ENCODE results near the gene BMP6.

Gene BMP6

DNA sequence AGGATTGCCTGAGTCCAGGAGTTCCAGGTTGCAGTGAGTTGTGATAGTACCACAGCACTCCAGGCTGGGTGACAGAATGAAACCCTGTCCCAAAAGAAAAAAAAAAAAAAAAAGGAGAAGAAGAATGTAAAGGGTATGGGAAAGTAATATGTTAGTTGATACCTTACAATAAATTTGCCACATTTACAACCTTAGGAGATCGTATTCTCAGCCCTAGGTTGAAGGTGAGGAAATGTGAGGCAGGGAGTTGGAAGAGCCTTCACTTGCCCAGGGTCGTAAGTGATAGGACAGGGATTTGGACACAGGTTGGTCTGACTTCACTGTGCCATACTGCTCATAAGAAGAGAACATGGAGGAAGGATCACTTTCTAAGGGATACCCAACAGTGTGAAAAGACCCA is 68.6 kb downstream of the BMP6 start:
- H3K36me3 ChIP-seq (ENCODE audit: insufficient read depth, low read length): no peaks in the 10 kb centered on the region
- no peaks in the 10 kb centered on the region for H3K9me3 ChIP-seq (ENCODE audit: low read length)
- no peaks in the 10 kb centered on the region for H3K4me1 ChIP-seq (ENCODE audit: insufficient read depth, low read length)
- H3K4me3 ChIP-seq (ENCODE audit: low read length): no peak overlapping the region
- no peak overlapping the region for H2AFZ ChIP-seq (ENCODE audit: low read depth, low read length)
- H3K27me3 ChIP-seq (ENCODE audit: insufficient read depth, low read length): peaks cover 15% of the 10 kb centered on the region

DNA sequence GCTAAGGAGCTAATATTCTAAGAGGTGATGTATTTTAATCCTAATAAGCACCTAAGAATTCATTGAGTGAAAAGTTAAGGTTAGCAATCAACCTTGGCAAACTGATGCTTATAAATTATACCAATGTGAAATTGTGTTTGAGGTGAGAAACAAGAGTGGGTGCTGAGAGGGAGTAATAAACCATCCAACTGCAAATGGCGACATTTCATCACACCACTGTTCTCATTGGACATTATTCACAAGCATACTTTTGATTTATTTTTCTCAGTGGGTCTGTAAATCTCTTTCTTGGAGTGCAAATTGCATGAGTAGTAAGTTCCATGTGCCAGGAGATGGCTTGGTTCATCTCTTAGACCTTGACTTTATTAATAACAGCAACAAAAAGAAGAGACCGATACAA is 71.5 kb downstream of the BMP6 start:
- Histone ChIP-seq H2AFZ (ENCODE audit: low read depth, low read length) (no peak overlapping the region), H3K27me3 (ENCODE audit: insufficient read depth, low read length) (peaks cover 10% of the 10 kb centered on the region), H3K9me3 (ENCODE audit: low read length) (no peaks in the 10 kb centered on the region), H3K36me3 (ENCODE audit: insufficient read depth, low read length) (no peaks in the 10 kb centered on the region), H3K4me3 (ENCODE audit: low read length) (no peak overlapping the region), H3K4me1 (ENCODE audit: insufficient read depth, low read length) (no peaks in the 10 kb centered on the region)

DNA sequence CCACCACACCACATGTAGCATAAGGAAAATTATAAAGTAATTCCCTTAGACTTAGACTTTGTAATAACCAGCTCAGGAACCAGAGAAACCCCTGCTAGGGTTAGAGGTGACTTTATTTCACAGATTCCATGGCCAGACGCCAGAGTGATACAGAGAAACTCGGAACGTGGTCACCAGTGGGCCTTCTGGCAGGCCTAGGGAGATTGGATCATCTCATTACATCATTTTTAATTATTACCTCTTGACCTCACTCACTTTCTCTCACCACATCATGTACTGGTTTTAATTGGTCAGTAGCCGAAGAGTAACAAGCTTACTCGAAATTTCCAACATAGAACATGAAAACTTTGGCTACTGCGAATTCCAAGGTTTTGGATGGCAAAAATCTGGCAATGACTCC is 72.9 kb downstream of the BMP6 start:
- Histone ChIP-seq H3K4me3 (ENCODE audit: low read length) (no peak overlapping the region), H3K9me3 (ENCODE audit: low read length) (no peaks in the 10 kb centered on the region), H3K27me3 (ENCODE audit: insufficient read depth, low read length) (peaks cover 11% of the 10 kb centered on the region), H3K4me1 (ENCODE audit: insufficient read depth, low read length) (no peaks in the 10 kb centered on the region), H3K36me3 (ENCODE audit: insufficient read depth, low read length) (no peaks in the 10 kb centered on the region), H2AFZ (ENCODE audit: low read depth, low read length) (no peak overlapping the region)

DNA sequence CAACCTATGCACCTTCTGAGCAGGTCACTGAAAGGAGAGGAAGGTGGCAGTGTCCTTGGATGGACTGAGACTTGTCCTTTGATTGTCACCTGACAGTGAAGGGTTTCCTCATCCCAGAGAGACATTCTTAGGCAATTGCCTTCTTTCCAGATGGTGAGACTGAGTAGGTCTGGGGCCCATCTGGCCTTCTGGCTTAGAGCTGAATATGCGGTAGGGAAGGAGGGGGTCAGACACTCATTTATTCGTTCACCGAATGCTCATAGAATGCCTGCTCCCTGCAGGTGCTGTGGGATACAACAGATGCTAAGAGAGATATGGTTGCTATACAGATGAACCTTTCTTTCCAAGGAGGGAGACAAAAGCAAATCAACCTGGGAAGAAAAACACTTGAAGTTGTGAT is 76.8 kb downstream of the BMP6 start:
- no peaks in the 10 kb centered on the region for H3K9me3 ChIP-seq (ENCODE audit: low read length)
- no peaks in the 10 kb centered on the region for H3K36me3 ChIP-seq (ENCODE audit: insufficient read depth, low read length)
- H3K4me1 ChIP-seq (ENCODE audit: insufficient read depth, low read length): peaks cover 7% of the 10 kb centered on the region
- peaks cover 4% of the 10 kb centered on the region for H3K27me3 ChIP-seq (ENCODE audit: insufficient read depth, low read length)
- H2AFZ ChIP-seq (ENCODE audit: low read depth, low read length): no peak overlapping the region
- no peak overlapping the region for H3K4me3 ChIP-seq (ENCODE audit: low read length)

DNA sequence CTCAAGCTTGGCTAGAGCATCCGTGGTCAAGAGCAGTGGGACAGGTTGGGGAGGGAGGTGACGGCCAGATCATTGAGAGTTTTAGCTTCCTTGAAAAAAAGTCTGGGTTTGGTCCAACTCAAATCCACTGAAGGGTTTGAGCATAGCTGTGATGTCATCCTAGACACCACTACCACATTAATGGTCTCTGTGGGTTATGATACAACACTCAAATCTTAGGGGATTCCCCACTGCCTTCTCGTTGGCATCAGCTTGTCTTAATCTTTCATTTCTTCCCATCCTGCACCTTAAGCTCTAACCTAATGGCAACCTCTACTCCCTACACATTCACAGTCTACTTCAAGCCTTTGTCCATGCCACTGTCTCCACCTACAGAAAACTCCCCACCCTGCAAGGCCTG is 77.3 kb downstream of the BMP6 start:
- Histone ChIP-seq H3K4me1 (ENCODE audit: insufficient read depth, low read length) (peaks cover 7% of the 10 kb centered on the region), H3K4me3 (ENCODE audit: low read length) (no peak overlapping the region), H3K36me3 (ENCODE audit: insufficient read depth, low read length) (no peaks in the 10 kb centered on the region), H3K9me3 (ENCODE audit: low read length) (no peaks in the 10 kb centered on the region), H2AFZ (ENCODE audit: low read depth, low read length) (no peak overlapping the region), H3K27me3 (ENCODE audit: insufficient read depth, low read length) (peaks cover 4% of the 10 kb centered on the region)

DNA sequence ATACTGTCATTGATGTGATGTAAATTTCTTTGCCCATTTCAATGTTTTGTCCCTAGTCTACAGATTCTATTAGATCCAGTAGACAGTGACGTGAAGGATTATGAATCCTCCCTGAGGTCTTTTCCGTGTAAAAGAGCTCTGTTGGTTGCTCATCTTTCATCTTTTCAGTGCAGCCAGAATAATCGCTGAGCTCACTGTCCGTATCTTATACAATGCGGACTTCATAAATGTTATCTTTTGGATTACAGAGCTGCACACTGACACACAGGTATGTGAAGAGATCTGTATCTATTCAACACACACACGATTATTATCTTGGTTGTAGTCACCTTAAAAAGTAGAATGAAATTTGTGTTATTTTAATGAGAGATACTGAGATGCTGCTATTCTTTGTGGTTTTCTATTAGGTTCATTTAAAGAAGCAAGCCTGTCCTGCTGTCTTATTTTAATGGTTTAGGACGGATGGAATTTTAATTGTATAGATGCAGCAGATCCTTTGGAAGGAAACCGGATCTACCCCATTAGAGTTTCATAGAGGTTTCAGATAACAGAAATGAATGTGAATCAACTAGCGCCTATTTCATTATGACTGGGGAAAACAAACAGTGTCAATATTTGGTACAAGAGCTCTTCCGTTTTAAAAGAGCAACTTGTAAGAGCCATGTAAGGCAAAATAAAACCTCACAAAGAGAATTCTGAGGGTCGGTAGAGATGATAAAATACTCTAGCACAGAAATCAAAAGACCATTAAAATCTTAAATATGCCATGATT is 79.4 kb downstream of the BMP6 start:
- peaks cover 7% of the 10 kb centered on the region for H3K4me1 ChIP-seq (ENCODE audit: insufficient read depth, low read length)
- H2AFZ ChIP-seq (ENCODE audit: low read depth, low read length): no peak overlapping the region
- no peak overlapping the region for H3K4me3 ChIP-seq (ENCODE audit: low read length)
- H3K9me3 ChIP-seq (ENCODE audit: low read length): no peaks in the 10 kb centered on the region
- H3K27me3 ChIP-seq (ENCODE audit: insufficient read depth, low read length): peaks cover 9% of the 10 kb centered on the region
- no peaks in the 10 kb centered on the region for H3K36me3 ChIP-seq (ENCODE audit: insufficient read depth, low read length)

DNA sequence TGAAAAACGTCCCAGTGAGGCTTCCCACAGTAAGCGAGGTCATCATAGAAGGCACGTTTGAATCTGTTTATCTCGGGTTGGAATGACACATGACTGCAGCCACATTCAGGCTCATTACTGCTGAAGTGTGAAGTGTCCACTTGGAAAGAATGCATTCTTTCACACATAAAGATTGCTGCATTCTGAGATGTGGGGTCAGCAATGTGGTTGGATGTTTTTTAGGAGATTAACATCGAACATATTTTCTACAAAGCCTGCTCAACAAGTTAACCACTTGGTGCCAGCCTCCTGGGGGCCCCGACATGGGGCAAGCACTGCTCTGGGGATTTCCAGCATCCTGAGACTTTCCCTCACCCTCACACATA is 79.9 kb downstream of the BMP6 start:
- Histone ChIP-seq H3K27me3 (ENCODE audit: insufficient read depth, low read length) (peaks cover 10% of the 10 kb centered on the region), H3K9me3 (ENCODE audit: low read length) (no peaks in the 10 kb centered on the region), H2AFZ (ENCODE audit: low read depth, low read length) (no peak overlapping the region), H3K36me3 (ENCODE audit: insufficient read depth, low read length) (no peaks in the 10 kb centered on the region), H3K4me3 (ENCODE audit: low read length) (no peak overlapping the region), H3K4me1 (ENCODE audit: insufficient read depth, low read length) (peaks cover 7% of the 10 kb centered on the region)

DNA sequence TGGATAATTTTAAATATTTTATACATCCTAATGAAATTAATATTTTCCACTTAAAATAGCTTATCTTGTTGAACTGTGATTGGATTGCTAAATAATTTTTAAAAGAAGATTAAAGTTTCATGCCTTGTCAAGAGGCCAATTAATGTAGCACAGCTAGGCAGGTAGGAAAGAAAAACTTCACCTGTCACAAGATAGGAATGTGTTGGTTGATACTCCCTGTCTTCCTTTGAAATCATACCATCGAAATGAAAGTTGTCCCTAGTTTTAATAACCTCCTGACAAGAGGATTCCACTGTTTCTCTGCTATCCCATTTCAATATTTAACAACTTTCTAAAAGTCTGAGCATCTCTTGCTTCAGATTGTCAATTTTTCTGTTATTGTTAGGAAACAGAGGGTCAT is 80.8 kb downstream of the BMP6 start:
- no peaks in the 10 kb centered on the region for H3K9me3 ChIP-seq (ENCODE audit: low read length)
- peaks cover 7% of the 10 kb centered on the region for H3K4me1 ChIP-seq (ENCODE audit: insufficient read depth, low read length)
- no peak overlapping the region for H2AFZ ChIP-seq (ENCODE audit: low read depth, low read length)
- H3K27me3 ChIP-seq (ENCODE audit: insufficient read depth, low read length): peaks cover 10% of the 10 kb centered on the region
- no peak overlapping the region for H3K4me3 ChIP-seq (ENCODE audit: low read length)
- H3K36me3 ChIP-seq (ENCODE audit: insufficient read depth, low read length): no peaks in the 10 kb centered on the region

DNA sequence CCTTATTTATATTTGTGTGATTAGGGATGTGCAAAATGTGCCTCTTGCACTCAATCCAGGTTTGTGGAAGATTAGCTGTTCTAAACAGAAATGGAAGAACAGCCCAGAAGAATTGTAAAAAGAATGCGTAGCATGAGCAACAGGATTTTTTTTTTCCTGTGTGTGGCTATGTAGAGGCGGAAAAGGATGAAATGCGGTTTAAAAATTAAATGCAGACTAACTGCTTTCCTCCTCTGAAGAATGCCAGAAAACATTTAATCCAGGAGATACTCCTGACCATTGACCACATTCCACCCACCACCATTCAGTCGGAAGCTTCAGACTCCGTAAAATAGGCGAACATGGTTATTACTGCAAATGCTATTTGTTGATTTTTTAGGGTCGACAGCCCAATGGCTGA is 83.4 kb downstream of the BMP6 start:
- Histone ChIP-seq H3K27me3 (ENCODE audit: insufficient read depth, low read length) (peaks cover 6% of the 10 kb centered on the region), H2AFZ (ENCODE audit: low read depth, low read length) (no peak overlapping the region), H3K36me3 (ENCODE audit: insufficient read depth, low read length) (no peaks in the 10 kb centered on the region), H3K9me3 (ENCODE audit: low read length) (no peaks in the 10 kb centered on the region), H3K4me3 (ENCODE audit: low read length) (no peak overlapping the region), H3K4me1 (ENCODE audit: insufficient read depth, low read length) (peaks cover 7% of the 10 kb centered on the region)

DNA sequence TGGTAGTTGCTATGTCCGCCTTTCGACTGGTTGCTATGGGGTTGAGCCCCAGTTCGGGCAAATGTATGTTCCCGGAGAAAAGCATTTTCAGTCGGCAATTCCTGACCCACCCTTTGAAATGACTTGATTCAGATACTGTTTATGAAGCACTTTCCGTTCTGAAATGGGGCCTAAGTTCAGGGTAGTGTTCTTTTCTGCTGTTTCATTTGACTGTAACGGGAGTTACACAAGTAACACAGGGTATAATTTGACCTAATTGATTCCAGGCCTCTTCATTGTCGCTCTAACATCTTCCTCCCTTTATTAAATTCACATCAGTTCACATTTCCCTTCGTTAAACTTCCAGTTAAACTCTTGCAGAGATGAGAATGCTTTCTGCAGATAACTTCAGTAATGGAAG is 85.5 kb downstream of the BMP6 start:
- Histone ChIP-seq H3K36me3 (ENCODE audit: insufficient read depth, low read length) (no peaks in the 10 kb centered on the region), H2AFZ (ENCODE audit: low read depth, low read length) (no peak overlapping the region), H3K4me3 (ENCODE audit: low read length) (no peak overlapping the region), H3K27me3 (ENCODE audit: insufficient read depth, low read length) (peaks cover 6% of the 10 kb centered on the region), H3K9me3 (ENCODE audit: low read length) (no peaks in the 10 kb centered on the region), H3K4me1 (ENCODE audit: insufficient read depth, low read length) (no peaks in the 10 kb centered on the region)

DNA sequence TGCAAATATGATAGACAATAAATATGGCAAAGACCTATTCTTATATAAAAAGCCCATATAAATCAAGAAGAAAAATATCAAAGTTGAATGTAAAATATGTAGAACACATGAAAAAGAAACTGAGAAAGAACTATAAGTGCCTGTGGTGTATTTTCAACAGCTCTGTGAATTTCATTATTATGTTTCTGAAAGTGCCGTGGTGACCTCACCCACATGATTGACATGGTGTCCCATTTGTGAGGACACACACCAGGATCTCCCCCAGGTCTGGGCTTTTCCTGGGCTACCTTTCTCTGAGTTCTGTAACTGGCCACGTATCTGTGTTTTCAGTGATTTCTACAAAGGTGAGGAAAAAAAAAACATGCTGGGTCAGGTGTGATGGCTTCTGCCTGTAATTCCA is 86.7 kb downstream of the BMP6 start:
- H2AFZ ChIP-seq (ENCODE audit: low read depth, low read length): no peak overlapping the region

DNA sequence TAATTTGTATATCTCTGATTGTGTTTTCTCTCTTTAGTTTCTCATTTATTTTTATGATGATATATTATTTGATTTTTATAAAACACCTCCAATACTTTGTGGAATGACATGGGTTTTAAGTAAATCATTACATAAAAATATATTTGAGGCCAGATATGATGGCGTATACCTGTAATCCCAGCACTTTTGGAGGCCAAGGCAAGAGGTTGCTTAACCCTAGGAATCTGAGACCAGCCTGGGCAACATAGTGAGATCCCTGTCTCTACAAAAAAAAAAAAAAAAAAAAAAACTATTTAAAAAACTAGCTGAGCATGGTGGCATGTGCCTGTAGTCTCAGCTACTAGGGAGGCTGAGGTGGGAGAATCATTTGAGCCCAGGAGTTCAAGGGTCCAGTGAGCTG is 87.3 kb downstream of the BMP6 start:
- no peak overlapping the region for H3K4me3 ChIP-seq (ENCODE audit: low read length)
- H3K36me3 ChIP-seq (ENCODE audit: insufficient read depth, low read length): no peaks in the 10 kb centered on the region
- no peak overlapping the region for H2AFZ ChIP-seq (ENCODE audit: low read depth, low read length)
- no peaks in the 10 kb centered on the region for H3K9me3 ChIP-seq (ENCODE audit: low read length)
- H3K4me1 ChIP-seq (ENCODE audit: insufficient read depth, low read length): no peaks in the 10 kb centered on the region
- H3K27me3 ChIP-seq (ENCODE audit: insufficient read depth, low read length): peaks cover 6% of the 10 kb centered on the region

More for the DNA sequence above, 86.7 kb downstream of the BMP6 start:
- peaks cover 6% of the 10 kb centered on the region for H3K27me3 ChIP-seq (ENCODE audit: insufficient read depth, low read length)
- no peaks in the 10 kb centered on the region for H3K9me3 ChIP-seq (ENCODE audit: low read length)
- no peaks in the 10 kb centered on the region for H3K36me3 ChIP-seq (ENCODE audit: insufficient read depth, low read length)
- no peak overlapping the region for H3K4me3 ChIP-seq (ENCODE audit: low read length)
- no peaks in the 10 kb centered on the region for H3K4me1 ChIP-seq (ENCODE audit: insufficient read depth, low read length)

DNA sequence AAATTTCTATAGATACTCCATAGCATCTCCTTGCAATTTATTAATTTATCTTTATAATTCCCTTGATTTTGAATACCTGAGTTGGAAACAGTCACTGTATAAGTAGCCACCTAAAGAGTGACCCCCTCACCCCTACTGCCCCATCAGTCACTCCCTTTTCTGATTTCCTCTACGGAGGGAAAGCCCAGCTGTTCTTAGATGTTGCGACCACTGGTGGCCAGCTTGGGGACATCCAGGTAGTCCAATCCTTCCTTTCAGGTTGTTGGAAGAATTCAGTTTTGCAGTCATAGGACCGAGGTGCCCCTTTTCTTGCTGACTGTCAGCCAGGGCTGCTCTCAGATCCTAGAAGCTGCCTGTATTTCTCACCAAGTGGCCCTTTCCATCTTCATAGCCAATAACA is 87.8 kb downstream of the BMP6 start:
- H2AFZ ChIP-seq (ENCODE audit: low read depth, low read length): no peak overlapping the region
- no peaks in the 10 kb centered on the region for H3K36me3 ChIP-seq (ENCODE audit: insufficient read depth, low read length)
- H3K27me3 ChIP-seq (ENCODE audit: insufficient read depth, low read length): peaks cover 7% of the 10 kb centered on the region
- H3K4me1 ChIP-seq (ENCODE audit: insufficient read depth, low read length): no peaks in the 10 kb centered on the region
- no peaks in the 10 kb centered on the region for H3K9me3 ChIP-seq (ENCODE audit: low read length)
- H3K4me3 ChIP-seq (ENCODE audit: low read length): no peak overlapping the region

DNA sequence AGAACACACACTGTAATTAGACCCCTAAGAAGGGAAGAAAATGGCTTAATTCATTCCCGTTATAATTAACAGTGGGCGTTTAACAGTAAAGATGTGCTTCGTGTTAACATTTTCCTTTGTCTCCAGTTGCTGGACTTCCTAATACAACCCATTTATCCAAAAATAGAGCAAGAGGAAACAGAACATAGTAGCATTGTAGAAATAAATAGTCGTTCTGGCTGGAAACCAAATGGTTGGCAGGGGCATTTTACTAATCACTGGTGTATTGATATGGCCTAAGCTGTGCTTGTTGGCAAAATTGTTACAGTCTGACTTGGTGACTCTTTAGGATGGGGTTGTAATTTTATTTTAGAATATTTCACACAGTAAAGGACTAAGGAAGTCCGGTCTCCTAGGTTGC is 89.8 kb downstream of the BMP6 start:
- Histone ChIP-seq H3K4me3 (ENCODE audit: low read length) (no peak overlapping the region), H3K36me3 (ENCODE audit: insufficient read depth, low read length) (no peaks in the 10 kb centered on the region), H3K4me1 (ENCODE audit: insufficient read depth, low read length) (no peaks in the 10 kb centered on the region), H2AFZ (ENCODE audit: low read depth, low read length) (no peak overlapping the region), H3K9me3 (ENCODE audit: low read length) (no peaks in the 10 kb centered on the region), H3K27me3 (ENCODE audit: insufficient read depth, low read length) (peaks cover 5% of the 10 kb centered on the region)

All from neuron (in vitro differentiated cells).